ENCODE data around the gene HRH3.

Gene HRH3

GRCh38 chr20:62197801-62198200 is 22.3 kb downstream of the HRH3 start:
- DNase-seq (ENCODE audit: low read depth, low spot score), result no peak

GRCh38 chr20:62197311-62197710 is 22.8 kb downstream of the HRH3 start:
- DNase-seq (ENCODE audit: low read depth, low spot score), result no peak

GRCh38 chr20:62196286-62196685 is 23.8 kb downstream of the HRH3 start:
- DNase-seq (ENCODE audit: low read depth, low spot score), result no peak

GRCh38 chr20:62195736-62196135 is 24.3 kb downstream of the HRH3 start:
- DNase-seq (ENCODE audit: low read depth, low spot score), result no peak

GRCh38 chr20:62195075-62195405 is 25.0 kb downstream of the HRH3 start:
- DNase-seq (ENCODE audit: low read depth, low spot score), result no peak

GRCh38 chr20:62193079-62194025 is 26.7 kb downstream of the HRH3 start:
- no peak for DNase-seq (ENCODE audit: low read depth, low spot score)

GRCh38 chr20:62192635-62193034 is 27.4 kb downstream of the HRH3 start:
- no peak for DNase-seq (ENCODE audit: low read depth, low spot score)

GRCh38 chr20:62191781-62192559 is 28.1 kb downstream of the HRH3 start:
- no peak for DNase-seq (ENCODE audit: low read depth, low spot score)

- DNase-seq (ENCODE audit: low read depth, low spot score), result no peak
These were observed 29.3 kb downstream of the HRH3 start for GRCh38 chr20:62190639-62191411.

GRCh38 chr20:62186887-62187866 is 32.9 kb downstream of the HRH3 start:
- no peak for DNase-seq (ENCODE audit: low read depth, low spot score)

- DNase-seq (ENCODE audit: low read depth, low spot score), result no peak
These were observed 34.0 kb downstream of the HRH3 start for GRCh38 chr20:62186096-62186426.

GRCh38 chr20:62183426-62184142 is 36.5 kb downstream of the HRH3 start:
- DNase-seq (ENCODE audit: low read depth, low spot score), result no peak

- peak; percentile 74 for DNase-seq (ENCODE audit: low read depth, low spot score)
These were observed 37.3 kb downstream of the HRH3 start, which contains the start of gene MTG2 for GRCh38 chr20:62182469-62183425. MTG2 (plus strand) TSS chr20:62183028; CDS start chr20:62193421, 10,393 bp downstream.

GRCh38 chr20:62181808-62182207 is 38.3 kb downstream of the HRH3 start:
- DNase-seq (ENCODE audit: low read depth, low spot score), result no peak

- DNase-seq (ENCODE audit: low read depth, low spot score), result no peak
These were observed 40.9 kb downstream of the HRH3 start for GRCh38 chr20:62179162-62179504.

GRCh38 chr20:62178316-62179161 is 41.5 kb downstream of the HRH3 start:
- no peak for DNase-seq (ENCODE audit: low read depth, low spot score)

GRCh38 chr20:62177307-62177706 is 42.8 kb downstream of the HRH3 start:
- no peak for DNase-seq (ENCODE audit: low read depth, low spot score)

- DNase-seq (ENCODE audit: low read depth, low spot score), result no peak
These were observed 43.2 kb downstream of the HRH3 start for GRCh38 chr20:62176866-62177265.

All from brain pericyte (primary cell).